WTC11 (cell line): ENCODE measurements around the gene TINAGL1. TPM values are rescaled to one million over a fixed set of nuclear protein-coding genes. Genes with fewer than 3 reads are reported as not detected.

ENCODE experiments used
- ATAC-seq: fragments of 200-7000 bp; cut with Tn5 transposase; 2 replicates; pipeline ENCODE4 v1.10.0; 2021; ENCODE audit warnings: mild to moderate bottlenecking, moderate library complexity
- CTCF ChIA-PET: fragments of 300-600 bp; sonication (Branson Sonifier 250); formaldehyde crosslinking; loops from one replicate; lab custom pipeline; 2021; ENCODE audit warnings: antibody characterized with exemption; lab: Charles Lee
- POLR2A ChIA-PET: fragments of 350-600 bp; sonication (Branson Sonifier 250); formaldehyde crosslinking; loops from one replicate; lab custom pipeline; 2021; ENCODE audit warnings: antibody characterized with exemption; lab: Charles Lee
- DNase-seq: peaks from one replicate; pipeline ENCODE4 v3.0.0; 2021; ENCODE audit warnings: low spot score
- H3K27ac Mint-ChIP-seq: 2 replicates; pipeline ENCODE4 v1.8.0; 2021; ENCODE audit warnings: mixed read lengths
- H3K27me3 Mint-ChIP-seq: 2 replicates; pipeline ENCODE4 v1.8.0; 2021; ENCODE audit warnings: low read depth, mild to moderate bottlenecking, moderate library complexity, mixed read lengths
- H3K36me3 Mint-ChIP-seq: 2 replicates; pipeline ENCODE4 v1.8.0; 2021; ENCODE audit warnings: mixed read lengths
- H3K4me1 Mint-ChIP-seq: 2 replicates; pipeline ENCODE4 v1.8.0; 2022; ENCODE audit warnings: mixed read lengths
- H3K4me3 Mint-ChIP-seq: 2 replicates; pipeline ENCODE4 v1.8.0; 2021; ENCODE audit warnings: mild to moderate bottlenecking, moderate library complexity, mixed read lengths
- H3K9me3 Mint-ChIP-seq: 2 replicates; pipeline ENCODE4 v1.8.0; 2021; ENCODE audit warnings: mixed read lengths
- ATF1 ChIP-seq: sonication (generic); formaldehyde crosslinking; IDR thresholded peaks from 2 replicates; pipeline ENCODE4 v1.8.1; 2023; ENCODE audit warnings: mild to moderate bottlenecking, moderate library complexity, missing genetic modification reagents
- ATF3 ChIP-seq: sonication (generic); formaldehyde crosslinking; conservative IDR thresholded peaks from 2 replicates; pipeline ENCODE4 v1.8.1; 2022; ENCODE audit warnings: mild to moderate bottlenecking, missing genetic modification reagents
- CBFB ChIP-seq: sonication (generic); formaldehyde crosslinking; IDR thresholded peaks from 2 replicates; pipeline ENCODE4 v1.8.1; 2022; ENCODE audit warnings: mild to moderate bottlenecking, low read depth, missing genetic modification reagents
- EMX1 ChIP-seq: fragments of 250-450 bp; sonication (Bioruptor Pico); IDR thresholded peaks from 2 replicates; pipeline ENCODE4 v1.8.0; 2021; ENCODE audit warnings: mild to moderate bottlenecking
- ERG ChIP-seq: fragments of 250-450 bp; sonication (Bioruptor Pico); IDR thresholded peaks from 2 replicates; pipeline ENCODE4 v1.8.0; 2021; ENCODE audit warnings: mild to moderate bottlenecking
- ESRRA ChIP-seq: sonication (generic); formaldehyde crosslinking; IDR thresholded peaks from 2 replicates; pipeline ENCODE4 v1.8.1; 2022; ENCODE audit warnings: mild to moderate bottlenecking, missing genetic modification reagents, borderline replicate concordance
- FOXJ3 ChIP-seq: sonication (generic); formaldehyde crosslinking; IDR thresholded peaks from 2 replicates; pipeline ENCODE4 v1.9.0; 2021; ENCODE audit warnings: missing genetic modification reagents, mild to moderate bottlenecking, borderline replicate concordance
- FOXP1 ChIP-seq: sonication (generic); formaldehyde crosslinking; IDR thresholded peaks from 2 replicates; pipeline ENCODE4 v1.8.0; 2022; ENCODE audit warnings: missing genetic modification reagents, mild to moderate bottlenecking, moderate library complexity, borderline replicate concordance
- GRHL2 ChIP-seq: fragments of 250-450 bp; sonication (Bioruptor Pico); IDR thresholded peaks from 2 replicates; pipeline ENCODE4 v1.8.0; 2022; ENCODE audit warnings: mild to moderate bottlenecking, moderate library complexity; ENCODE audit not compliant: insufficient replicate concordance, severe bottlenecking
- NFATC4 ChIP-seq: fragments of 250-450 bp; sonication (Bioruptor Pico); IDR thresholded peaks from 2 replicates; pipeline ENCODE4 v1.9.0; 2021; ENCODE audit warnings: mild to moderate bottlenecking
- NR1H2 ChIP-seq: sonication (generic); formaldehyde crosslinking; IDR thresholded peaks from 2 replicates; pipeline ENCODE4 v1.9.0; 2021; ENCODE audit warnings: mild to moderate bottlenecking, moderate library complexity, missing genetic modification reagents
- NR2C2 ChIP-seq: sonication (generic); formaldehyde crosslinking; IDR thresholded peaks from 2 replicates; pipeline ENCODE4 v1.8.0; 2022; ENCODE audit warnings: mild to moderate bottlenecking, missing genetic modification reagents
- TP53 ChIP-seq: sonication (generic); formaldehyde crosslinking; IDR thresholded peaks from 2 replicates; pipeline ENCODE4 v1.8.1; 2023; ENCODE audit warnings: mild to moderate bottlenecking, missing genetic modification reagents
- USF1 ChIP-seq: sonication (generic); formaldehyde crosslinking; IDR thresholded peaks from 2 replicates; pipeline ENCODE4 v1.8.0; 2022; ENCODE audit warnings: mild to moderate bottlenecking, missing genetic modification reagents
- ZBTB21 ChIP-seq: sonication (generic); formaldehyde crosslinking; IDR thresholded peaks from 2 replicates; pipeline ENCODE4 v1.8.1; 2023; ENCODE audit warnings: mild to moderate bottlenecking, missing genetic modification reagents, borderline replicate concordance
- ZNF317 ChIP-seq: sonication (generic); formaldehyde crosslinking; IDR thresholded peaks from 2 replicates; pipeline ENCODE4 v1.8.1; 2023; ENCODE audit warnings: low read depth, mild to moderate bottlenecking, moderate library complexity, missing genetic modification reagents, borderline replicate concordance
- ZNF416 ChIP-seq: fragments of 250-450 bp; sonication (Bioruptor Pico); IDR thresholded peaks from 2 replicates; pipeline ENCODE4 v1.9.0; 2021; ENCODE audit warnings: mild to moderate bottlenecking, inconsistent platforms
- ZNF423 ChIP-seq: fragments of 250-450 bp; sonication (Bioruptor Pico); IDR thresholded peaks from 2 replicates; pipeline ENCODE4 v2.1.2; 2022; ENCODE audit warnings: mild to moderate bottlenecking, moderate library complexity
- ZNF512 ChIP-seq: sonication (generic); formaldehyde crosslinking; IDR thresholded peaks from 2 replicates; pipeline ENCODE4 v1.8.1; 2022; ENCODE audit warnings: missing genetic modification reagents, borderline replicate concordance
- total RNA-seq: library from RNA; stranded (reverse); gene quantifications from 3 replicates; pipeline ENCODE4 v1.2.3, GENCODE V29; 2021
- TF ChIP-seq, protein P1 (sequence below): fragments of 250-450 bp; sonication (Bioruptor Pico); IDR thresholded peaks from 2 replicates; pipeline ENCODE4 v1.9.0; 2021; ENCODE audit warnings: mild to moderate bottlenecking
- TF ChIP-seq, protein P2 (sequence below): fragments of 250-450 bp; sonication (Bioruptor Pico); IDR thresholded peaks from 2 replicates; pipeline ENCODE4 v2.1.2; 2022; ENCODE audit warnings: mild to moderate bottlenecking, moderate library complexity
- TF ChIP-seq, protein P3 (sequence below): sonication (generic); formaldehyde crosslinking; IDR thresholded peaks from 2 replicates; pipeline ENCODE4 v1.8.0; 2022; ENCODE audit warnings: mild to moderate bottlenecking, missing genetic modification reagents
- TF ChIP-seq, protein P4 (sequence below): sonication (generic); formaldehyde crosslinking; IDR thresholded peaks from 2 replicates; pipeline ENCODE4 v1.8.0; 2022; ENCODE audit warnings: missing genetic modification reagents

Gene TINAGL1
- total RNA-seq, 1 experiment from 2014 or later = 7.2 TPM

GRCh38 chr1:31579374-31579773 is 3.1 kb downstream of the TINAGL1 start:
- no peak for TF ChIP-seq NFATC4 (CRISPR knock-in tag)
- TF ChIP-seq, protein P1, sequence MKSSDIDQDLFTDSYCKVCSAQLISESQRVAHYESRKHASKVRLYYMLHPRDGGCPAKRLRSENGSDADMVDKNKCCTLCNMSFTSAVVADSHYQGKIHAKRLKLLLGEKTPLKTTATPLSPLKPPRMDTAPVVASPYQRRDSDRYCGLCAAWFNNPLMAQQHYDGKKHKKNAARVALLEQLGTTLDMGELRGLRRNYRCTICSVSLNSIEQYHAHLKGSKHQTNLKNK (CRISPR knock-in tag) = no peak
- no peak for TF ChIP-seq ERG (CRISPR knock-in tag)
- TF ChIP-seq NR1H2 = no peak
- no peak for TF ChIP-seq ZNF423 (CRISPR knock-in tag)
- TF ChIP-seq ATF1 (CRISPR knock-in tag) = no peak
- TF ChIP-seq ESRRA (CRISPR knock-in tag) = no peak
- TF ChIP-seq, protein P2, sequence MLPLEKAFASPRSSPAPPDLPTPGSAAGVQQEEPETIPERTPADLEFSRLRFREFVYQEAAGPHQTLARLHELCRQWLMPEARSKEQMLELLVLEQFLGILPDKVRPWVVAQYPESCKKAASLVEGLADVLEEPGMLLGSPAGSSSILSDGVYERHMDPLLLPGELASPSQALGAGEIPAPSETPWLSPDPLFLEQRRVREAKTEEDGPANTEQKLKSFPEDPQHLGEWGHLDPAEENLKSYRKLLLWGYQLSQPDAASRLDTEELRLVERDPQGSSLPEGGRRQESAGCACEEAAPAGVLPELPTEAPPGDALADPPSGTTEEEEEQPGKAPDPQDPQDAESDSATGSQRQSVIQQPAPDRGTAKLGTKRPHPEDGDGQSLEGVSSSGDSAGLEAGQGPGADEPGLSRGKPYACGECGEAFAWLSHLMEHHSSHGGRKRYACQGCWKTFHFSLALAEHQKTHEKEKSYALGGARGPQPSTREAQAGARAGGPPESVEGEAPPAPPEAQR (CRISPR knock-in tag) = no peak
- no peak for TF ChIP-seq CBFB (CRISPR knock-in tag)
- no peak for TF ChIP-seq ZNF416 (CRISPR knock-in tag)
- TF ChIP-seq ZBTB21 = no peak
- TF ChIP-seq, protein P3, sequence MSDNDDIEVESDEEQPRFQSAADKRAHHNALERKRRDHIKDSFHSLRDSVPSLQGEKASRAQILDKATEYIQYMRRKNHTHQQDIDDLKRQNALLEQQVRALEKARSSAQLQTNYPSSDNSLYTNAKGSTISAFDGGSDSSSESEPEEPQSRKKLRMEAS = no peak
- no peak for TF ChIP-seq GRHL2 (CRISPR knock-in tag)
- TF ChIP-seq, protein P4, sequence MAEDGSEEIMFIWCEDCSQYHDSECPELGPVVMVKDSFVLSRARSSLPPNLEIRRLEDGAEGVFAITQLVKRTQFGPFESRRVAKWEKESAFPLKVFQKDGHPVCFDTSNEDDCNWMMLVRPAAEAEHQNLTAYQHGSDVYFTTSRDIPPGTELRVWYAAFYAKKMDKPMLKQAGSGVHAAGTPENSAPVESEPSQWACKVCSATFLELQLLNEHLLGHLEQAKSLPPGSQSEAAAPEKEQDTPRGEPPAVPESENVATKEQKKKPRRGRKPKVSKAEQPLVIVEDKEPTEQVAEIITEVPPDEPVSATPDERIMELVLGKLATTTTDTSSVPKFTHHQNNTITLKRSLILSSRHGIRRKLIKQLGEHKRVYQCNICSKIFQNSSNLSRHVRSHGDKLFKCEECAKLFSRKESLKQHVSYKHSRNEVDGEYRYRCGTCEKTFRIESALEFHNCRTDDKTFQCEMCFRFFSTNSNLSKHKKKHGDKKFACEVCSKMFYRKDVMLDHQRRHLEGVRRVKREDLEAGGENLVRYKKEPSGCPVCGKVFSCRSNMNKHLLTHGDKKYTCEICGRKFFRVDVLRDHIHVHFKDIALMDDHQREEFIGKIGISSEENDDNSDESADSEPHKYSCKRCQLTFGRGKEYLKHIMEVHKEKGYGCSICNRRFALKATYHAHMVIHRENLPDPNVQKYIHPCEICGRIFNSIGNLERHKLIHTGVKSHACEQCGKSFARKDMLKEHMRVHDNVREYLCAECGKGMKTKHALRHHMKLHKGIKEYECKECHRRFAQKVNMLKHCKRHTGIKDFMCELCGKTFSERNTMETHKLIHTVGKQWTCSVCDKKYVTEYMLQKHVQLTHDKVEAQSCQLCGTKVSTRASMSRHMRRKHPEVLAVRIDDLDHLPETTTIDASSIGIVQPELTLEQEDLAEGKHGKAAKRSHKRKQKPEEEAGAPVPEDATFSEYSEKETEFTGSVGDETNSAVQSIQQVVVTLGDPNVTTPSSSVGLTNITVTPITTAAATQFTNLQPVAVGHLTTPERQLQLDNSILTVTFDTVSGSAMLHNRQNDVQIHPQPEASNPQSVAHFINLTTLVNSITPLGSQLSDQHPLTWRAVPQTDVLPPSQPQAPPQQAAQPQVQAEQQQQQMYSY = no peak
- TF ChIP-seq ATF3 = no peak
- no peak for TF ChIP-seq NR2C2 (CRISPR knock-in tag)

DNA sequence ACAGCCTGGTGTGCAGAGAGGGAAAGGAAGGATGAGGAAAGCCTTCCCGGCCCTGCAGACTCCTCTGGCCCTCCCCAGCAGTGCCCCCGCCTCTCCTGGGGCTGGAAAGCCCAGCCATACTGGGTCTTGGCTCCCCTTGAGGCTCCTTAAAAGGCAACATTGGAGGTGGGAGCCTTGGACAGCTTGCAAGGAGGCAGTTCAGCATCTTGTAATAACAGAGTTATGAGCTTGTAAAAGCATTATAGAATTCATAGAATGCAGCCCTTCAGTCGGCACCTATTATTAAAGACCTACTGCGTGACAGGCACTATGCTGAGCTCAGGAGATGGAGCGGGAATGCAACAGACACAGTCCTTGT is 4.2 kb downstream of the TINAGL1 start:
- peaks cover 34% of the 10 kb centered on the region for H3K4me1 Mint-ChIP-seq
- no peak overlapping the region for H3K4me3 Mint-ChIP-seq
- ATAC-seq (no peak), DNase-seq (no peak)
- peak overlapping the region; percentile 43; the same call in 1 of the 2 replicates for H3K27ac Mint-ChIP-seq
- H3K9me3 Mint-ChIP-seq = no peaks in the 10 kb centered on the region
- no peaks in the 10 kb centered on the region for H3K36me3 Mint-ChIP-seq
- ChIA-PET POLR2A (no interaction called here), CTCF (interaction anchor here (0.8 to 2.1 kb wide), 6 partner anchors 11 to 53 kb away, joined by 3 to 9 read pairs (median 4); partner anchors contain the start of gene HCRTR1)
- no peaks in the 10 kb centered on the region; the same call in 1 of the 2 replicates for H3K27me3 Mint-ChIP-seq
- TF ChIP-seq ZNF512 (CRISPR knock-in tag) (no peak), USF1 (CRISPR knock-in tag) (no peak), ZNF416 (CRISPR knock-in tag) (no peak), GRHL2 (CRISPR knock-in tag) (no peak), FOXJ3 (CRISPR knock-in tag) (no peak), FOXP1 (CRISPR knock-in tag) (no peak), TP53 (no peak), EMX1 (CRISPR knock-in tag) (no peak), ZNF317 (CRISPR knock-in tag) (no peak)
- TF ChIP-seq, protein P1 (CRISPR knock-in tag) = no peak
- TF ChIP-seq, protein P3 = no peak

More at GRCh38 chr1:31579374-31579773, 3.1 kb downstream of the TINAGL1 start:
- DNase-seq (no peak), ATAC-seq (no peak; the same call in 1 of the 2 replicates)
- H3K27me3 Mint-ChIP-seq = no peaks in the 10 kb centered on the region; the same call in 1 of the 2 replicates
- CTCF ChIA-PET = interaction anchor here (0.5 to 3.1 kb wide), 6 partner anchors 9 to 210 kb away, joined by 3 to 15 read pairs (median 5); no protein-coding TSS in a partner anchor
- H3K27ac Mint-ChIP-seq = 0 out of 2 replicates have a peak overlapping the region, but pooled peaks have one; percentile 40
- peaks cover 40% of the 10 kb centered on the region for H3K4me1 Mint-ChIP-seq
- H3K4me3 Mint-ChIP-seq = no peak overlapping the region
- POLR2A ChIA-PET = no interaction called here
- no peaks in the 10 kb centered on the region for H3K36me3 Mint-ChIP-seq
- no peaks in the 10 kb centered on the region for H3K9me3 Mint-ChIP-seq
